Thyroid gland (tissue), 4 donors: ENCODE results near the gene WNT3. TPM values are rescaled to one million over a fixed set of nuclear protein-coding genes. Genes with fewer than 3 reads are reported as not detected.

Experiments used
- DNase-seq, 2 donors: peaks; one replicate each; pipeline ENCODE4 v3.0.0-alpha.2; 2019
- H3K27ac ChIP-seq, 3 donors: fragments of 200-600 bp; sonication (generic); 1 replicate in 2 of 3; 2 replicates in 1 of 3; pipeline ENCODE4 v1.5.1; 2016 to 2019; ENCODE audit warnings: mild to moderate bottlenecking in 1 of 3, moderate library complexity in 1 of 3
- H3K27me3 ChIP-seq: fragments of 200-600 bp; sonication (generic); one replicate; pipeline ENCODE4 v1.5.1; 2019
- H3K36me3 ChIP-seq, 2 donors: fragments of 200-600 bp; sonication (generic); one replicate each; pipeline ENCODE4 v1.5.1; 2016 to 2019
- H3K4me1 ChIP-seq, 2 donors: fragments of 200-600 bp; sonication (generic); one replicate each; pipeline ENCODE4 v1.5.1; 2017 to 2019
- H3K4me3 ChIP-seq, 3 donors: fragments of 200-600 bp; sonication (generic); replicated peaks in 1 of 3; 1 replicate in 2 of 3; 2 replicates in 1 of 3; pipeline ENCODE4 v1.5.1; 2016; ENCODE audit warnings: mild to moderate bottlenecking in 1 of 3
- H3K9me3 ChIP-seq: fragments of 200-600 bp; sonication (generic); one replicate; pipeline ENCODE4 v1.5.1; 2017
- CTCF ChIP-seq, 6 experiments: fragments of 200-600 bp in 3 of 6; fragments of 450-650 bp in 3 of 6; sonication (generic) in 3 of 6; IDR thresholded peaks; one replicate each; pipeline ENCODE4 v1.5.1; 2016 to 2019; ENCODE audit warnings: antibody characterized with exemption in 6 of 6, mild to moderate bottlenecking in 2 of 6, inconsistent platforms in 1 of 6, moderate library complexity in 1 of 6
- POLR2A ChIP-seq, 2 donors: fragments of 450-650 bp; IDR thresholded peaks; one replicate each; pipeline ENCODE4 v1.6.1; 2017; ENCODE audit warnings: antibody characterized with exemption in 2 of 2, mild to moderate bottlenecking in 2 of 2, moderate library complexity in 1 of 2
- WGBS, 2 donors: methylation state at CpG; one replicate each; pipeline ENCODE4 v1.1.5; 2017; 5-methylcytosine and 5-hydroxymethylcytosine counted together
- intact Hi-C: fragments of 100-400 bp; cut with DNase I; formaldehyde crosslinking; loops from one replicate; pipeline ENCODE4 v1.15.1; 2023
- total RNA-seq, 4 donors: library from RNA; depleted of rRNA; stranded (reverse); fragments of >200 nt; gene quantifications; one replicate each; pipeline ENCODE4 v1.2.3, GENCODE V29; 2016

The WNT3 gene
- total RNA-seq, 4 donors from 2014 or later, result 0.68 to 2.4 (median 0.82) TPM

- H3K4me1 ChIP-seq, result peaks cover 4 to 17% of the 10 kb centered on the region in 2 donors
- no peak overlapping the region for H3K27ac ChIP-seq
- no peak for DNase-seq
- no peak overlapping the region for H3K4me3 ChIP-seq
- TF ChIP-seq CTCF (IDR thresholded peaks at IDR 0.05) (no peak), POLR2A (IDR thresholded peaks at IDR 0.05) (no peak)
- H3K9me3 ChIP-seq, result no peaks in the 10 kb centered on the region
- WGBS, 2 donors, result 11 to 18% methylated on average over 18 to 20 of the region's 22 CpGs
- H3K27me3 ChIP-seq, result peaks cover 37% of the 10 kb centered on the region
- no peaks in the 10 kb centered on the region for H3K36me3 ChIP-seq
- intact Hi-C loops, result no loop called here
These were observed 1.2 kb downstream of the WNT3 start for GRCh38 chr17:46817151-46817900.

GRCh38 chr17:46815474-46816353, 2.8 kb downstream of the WNT3 start:
- Histone ChIP-seq H3K27ac (no peak overlapping the region), H3K9me3 (no peaks in the 10 kb centered on the region)
- intact Hi-C loops, result no loop called here

GRCh38 chr17:46814446-46814845, 4.0 kb downstream of the WNT3 start:
- Histone ChIP-seq H3K36me3 (no peaks in the 10 kb centered on the region), H3K4me1 (peaks cover 4 to 14% of the 10 kb centered on the region in 2 donors), H3K27ac (no peak overlapping the region), H3K9me3 (no peaks in the 10 kb centered on the region), H3K27me3 (peaks cover 20% of the 10 kb centered on the region), H3K4me3 (no peak overlapping the region)
- DNase-seq, result no peak
- intact Hi-C loops, result no loop called here
- no peak for TF ChIP-seq POLR2A (IDR thresholded peaks at IDR 0.05)
- no peak for TF ChIP-seq CTCF (IDR thresholded peaks at IDR 0.05)
- WGBS, 2 donors, result 49 to 72% methylated on average over 5 to 7 of the region's 7 CpGs

More at GRCh38 chr17:46815474-46816353, 2.8 kb downstream of the WNT3 start:
- WGBS, 2 donors, result 82 to 90% methylated on average over 11 to 12 of the region's 12 CpGs
- H3K36me3 ChIP-seq, result no peaks in the 10 kb centered on the region
- H3K4me3 ChIP-seq, result no peak overlapping the region
- H3K27me3 ChIP-seq, result peaks cover 29% of the 10 kb centered on the region
- no peak for DNase-seq
- no peak for TF ChIP-seq POLR2A (IDR thresholded peaks at IDR 0.05)
- no peak for TF ChIP-seq CTCF (IDR thresholded peaks at IDR 0.05)
- peaks cover 4 to 17% of the 10 kb centered on the region in 2 donors for H3K4me1 ChIP-seq

- Histone ChIP-seq H3K27ac (no peak overlapping the region), H3K4me1 (peaks cover 4 to 8% of the 10 kb centered on the region in 2 donors), H3K36me3 (no peaks in the 10 kb centered on the region), H3K4me3 (no peak overlapping the region), H3K27me3 (peaks cover 17% of the 10 kb centered on the region), H3K9me3 (no peaks in the 10 kb centered on the region)
- 65 to 73% methylated on average over 3 of the region's 3 CpGs for WGBS, 2 donors
- no peak for DNase-seq
- intact Hi-C loops, result no loop called here
- TF ChIP-seq POLR2A (IDR thresholded peaks at IDR 0.05) (no peak), CTCF (IDR thresholded peaks at IDR 0.05) (no peak)
These were observed 4.6 kb downstream of the WNT3 start for GRCh38 chr17:46813920-46814319.
